ENCODE results near the gene CHRNE. TPM values are rescaled to one million over a fixed set of nuclear protein-coding genes. Genes with fewer than 3 reads are reported as not detected.
"Not testable (repeated sequence)": the region's sequence is repeated elsewhere in the genome, so short reads cannot be mapped to it uniquely, and the experiment has no call there.

The CHRNE gene
- total RNA-seq, 1 donor from 2014 or later: 0.88 TPM

- intact Hi-C loops (cut with micrococcal nuclease): no loop called here
Observed at GRCh38 chr17:4893272-4893671, 9.6 kb downstream of the CHRNE start.

GRCh38 chr17:4892499-4893221 is 10.2 kb downstream of the CHRNE start:
- intact Hi-C loops (cut with micrococcal nuclease): no loop called here

GRCh38 chr17:4891411-4892410 is 11.2 kb downstream of the CHRNE start:
- intact Hi-C loops (cut with micrococcal nuclease): no loop called here

- intact Hi-C loops (cut with micrococcal nuclease): loop anchor here (5.0 kb wide), 1 partner anchor 320 kb away; no protein-coding TSS in a partner anchor
Observed at GRCh38 chr17:4887581-4887980, 15.3 kb downstream of the CHRNE start.

- intact Hi-C loops (cut with micrococcal nuclease): loop anchor here (5.0 kb wide), 1 partner anchor 320 kb away; no protein-coding TSS in a partner anchor
Observed at GRCh38 chr17:4886830-4887229, 16.1 kb downstream of the CHRNE start.

GRCh38 chr17:4884489-4884888 is 18.4 kb downstream of the CHRNE start:
- intact Hi-C loops (cut with micrococcal nuclease): no loop called here

- intact Hi-C loops (cut with micrococcal nuclease): loop anchor here (1.0 kb wide), 4 partner anchors 47 to 172 kb away; partner anchors contain the start of genes ARRB2 and MED11
Observed at GRCh38 chr17:4881761-4882555, 20.9 kb downstream of the CHRNE start.

- intact Hi-C loops (cut with micrococcal nuclease): no loop called here
Observed at GRCh38 chr17:4880857-4881256, 22.0 kb downstream of the CHRNE start.

GRCh38 chr17:4879601-4880000 is 23.3 kb downstream of the CHRNE start:
- intact Hi-C loops (cut with micrococcal nuclease): no loop called here

- intact Hi-C loops (cut with micrococcal nuclease): no loop called here
Observed at GRCh38 chr17:4877089-4877488, 25.8 kb downstream of the CHRNE start.

GRCh38 chr17:4872786-4873185 is 30.1 kb downstream of the CHRNE start:
- intact Hi-C loops (cut with micrococcal nuclease): no loop called here

- intact Hi-C loops (cut with micrococcal nuclease): no loop called here
Observed at GRCh38 chr17:4870855-4871254, 32.0 kb downstream of the CHRNE start.

GRCh38 chr17:4869058-4869998 is 33.6 kb downstream of the CHRNE start:
- intact Hi-C loops (cut with micrococcal nuclease): not testable (repeated sequence)

- intact Hi-C loops (cut with micrococcal nuclease): not testable (repeated sequence)
Observed at GRCh38 chr17:4867535-4867934, 35.4 kb downstream of the CHRNE start.

GRCh38 chr17:4863321-4863720 is 39.6 kb downstream of the CHRNE start:
- intact Hi-C loops (cut with micrococcal nuclease): no loop called here

- intact Hi-C loops (cut with micrococcal nuclease): no loop called here
Observed at GRCh38 chr17:4862720-4863119, 40.2 kb downstream of the CHRNE start.

- intact Hi-C loops (cut with micrococcal nuclease): no loop called here
Observed at GRCh38 chr17:4861052-4861451, 41.8 kb downstream of the CHRNE start.

- intact Hi-C loops (cut with micrococcal nuclease): no loop called here
Observed at GRCh38 chr17:4860651-4861050, 42.2 kb downstream of the CHRNE start.

GRCh38 chr17:4859816-4860625 is 42.9 kb downstream of the CHRNE start:
- intact Hi-C loops (cut with micrococcal nuclease): no loop called here

All from T-helper 1 cell treated with Interleukin-12 subunit alpha and Interleukin-12 subunit beta and Interleukin-4 antibody, amounts not matched to agents 30 ng/mL and 1 ng/mL, for 36 hours (primary cell).